Stomach (tissue), 4 donors: Measurements from ENCODE around the gene DPH7.
"Not testable (repeated sequence)": the region's sequence is repeated elsewhere in the genome, so short reads cannot be mapped to it uniquely, and the experiment has no call there.

Source experiments
- EP300 ChIP-seq: sonication (generic); formaldehyde crosslinking; IDR thresholded peaks from one replicate; pipeline ENCODE4 v1.6.1; 2017; ENCODE audit warnings: antibody characterized with exemption
- POLR2A ChIP-seq, 4 donors: fragments of 450-650 bp; IDR thresholded peaks; one replicate each; pipeline ENCODE4 v1.6.1; 2016; ENCODE audit warnings: antibody characterized with exemption in 4 of 4, control low read depth in 2 of 4, mild to moderate bottlenecking in 1 of 4, moderate library complexity in 1 of 4
- TF ChIP-seq, protein P1 (sequence below), 7 experiments: fragments of 450-650 bp in 4 of 7; fragments of 200-600 bp in 3 of 7; sonication (generic) in 3 of 7; IDR thresholded peaks; one replicate each; pipeline ENCODE4 v1.5.1; 2016 to 2019; ENCODE audit warnings: antibody characterized with exemption in 7 of 7, control low read depth in 2 of 7, mild to moderate bottlenecking in 1 of 7

DNA sequence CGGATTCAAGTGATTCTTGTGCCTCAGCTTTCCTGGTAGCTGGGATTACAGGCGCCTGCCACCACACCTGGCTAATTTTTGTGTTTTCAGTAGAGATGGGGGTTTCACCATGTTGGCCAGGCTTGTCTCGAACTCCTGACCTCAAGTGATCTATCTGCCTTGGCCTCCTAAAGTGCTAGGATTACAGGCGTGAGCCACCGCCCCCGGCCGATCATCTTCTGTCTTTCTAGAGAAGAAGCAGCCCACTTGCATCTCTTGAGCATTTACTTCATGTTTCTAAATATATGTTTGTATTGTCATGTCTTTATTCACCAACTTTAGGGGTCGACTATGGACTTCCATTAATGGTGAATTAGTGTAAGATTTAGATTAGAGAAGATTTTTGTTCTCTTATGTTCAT lies 43.5 kb upstream of the DPH7 start:
- TF ChIP-seq, protein P1, sequence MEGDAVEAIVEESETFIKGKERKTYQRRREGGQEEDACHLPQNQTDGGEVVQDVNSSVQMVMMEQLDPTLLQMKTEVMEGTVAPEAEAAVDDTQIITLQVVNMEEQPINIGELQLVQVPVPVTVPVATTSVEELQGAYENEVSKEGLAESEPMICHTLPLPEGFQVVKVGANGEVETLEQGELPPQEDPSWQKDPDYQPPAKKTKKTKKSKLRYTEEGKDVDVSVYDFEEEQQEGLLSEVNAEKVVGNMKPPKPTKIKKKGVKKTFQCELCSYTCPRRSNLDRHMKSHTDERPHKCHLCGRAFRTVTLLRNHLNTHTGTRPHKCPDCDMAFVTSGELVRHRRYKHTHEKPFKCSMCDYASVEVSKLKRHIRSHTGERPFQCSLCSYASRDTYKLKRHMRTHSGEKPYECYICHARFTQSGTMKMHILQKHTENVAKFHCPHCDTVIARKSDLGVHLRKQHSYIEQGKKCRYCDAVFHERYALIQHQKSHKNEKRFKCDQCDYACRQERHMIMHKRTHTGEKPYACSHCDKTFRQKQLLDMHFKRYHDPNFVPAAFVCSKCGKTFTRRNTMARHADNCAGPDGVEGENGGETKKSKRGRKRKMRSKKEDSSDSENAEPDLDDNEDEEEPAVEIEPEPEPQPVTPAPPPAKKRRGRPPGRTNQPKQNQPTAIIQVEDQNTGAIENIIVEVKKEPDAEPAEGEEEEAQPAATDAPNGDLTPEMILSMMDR (IDR thresholded peaks at IDR 0.05) = not testable (repeated sequence)
- TF ChIP-seq EP300; POLR2A (IDR thresholded peaks at IDR 0.05): not testable (repeated sequence)
